Mesendoderm (in vitro differentiated cells): ENCODE measurements around the gene ACTG2.
"Not testable (repeated sequence)": the region's sequence is repeated elsewhere in the genome, so short reads cannot be mapped to it uniquely, and the experiment has no call there.

Source experiments
- DNase-seq: peaks from one replicate; pipeline ENCODE4 v3.0.0; 2013
- H2AK5ac ChIP-seq: 2 replicates; pipeline ENCODE4 v1.6.1; 2013; ENCODE audit warnings: low read length, inconsistent platforms
- H2BK120ac ChIP-seq: 2 replicates; pipeline ENCODE4 v1.6.1; 2013; ENCODE audit warnings: low read depth, mild to moderate bottlenecking, low read length, moderate library complexity, mixed read lengths
- H2BK15ac ChIP-seq: replicated peaks from 2 replicates; pipeline ENCODE4 v1.6.1; 2013; ENCODE audit warnings: low read depth, mild to moderate bottlenecking, moderate library complexity
- H2BK5ac ChIP-seq: 2 replicates; pipeline ENCODE4 v1.6.1; 2013; ENCODE audit warnings: low read length, inconsistent platforms
- H3K18ac ChIP-seq: 2 replicates; pipeline ENCODE4 v1.6.1; 2013; ENCODE audit warnings: mild to moderate bottlenecking, low read length, mixed read lengths
- H3K23ac ChIP-seq: one replicate; pipeline ENCODE4 v1.6.1; 2013; ENCODE audit warnings: low read length
- H3K27ac ChIP-seq: 2 replicates; pipeline ENCODE4 v1.5.1; 2013; ENCODE audit warnings: low read depth, mild to moderate bottlenecking, inconsistent platforms, low read length, moderate library complexity
- H3K27me3 ChIP-seq: 2 replicates; pipeline ENCODE4 v1.6.1; 2013; ENCODE audit warnings: low read length, control low read depth, mild to moderate bottlenecking, inconsistent platforms; ENCODE audit not compliant: insufficient read depth, poor library complexity
- H3K36me3 ChIP-seq: 2 replicates; pipeline ENCODE4 v1.6.1; 2013; ENCODE audit warnings: low read length, inconsistent platforms; ENCODE audit not compliant: control insufficient read depth, insufficient read depth
- H3K4ac ChIP-seq: one replicate; pipeline ENCODE4 v1.6.1; 2013; ENCODE audit warnings: low read depth, mild to moderate bottlenecking, low read length, moderate library complexity
- H3K4me1 ChIP-seq: 2 replicates; pipeline ENCODE4 v1.6.1; 2013; ENCODE audit warnings: low read depth, low read length, inconsistent platforms; ENCODE audit not compliant: control insufficient read depth
- H3K4me2 ChIP-seq: 2 replicates; pipeline ENCODE4 v1.6.1; 2013; ENCODE audit warnings: low read length
- H3K4me3 ChIP-seq: 2 replicates; pipeline ENCODE4 v1.5.1; 2013; ENCODE audit warnings: mild to moderate bottlenecking, low read length
- H3K56ac ChIP-seq: one replicate; pipeline ENCODE4 v1.6.1; 2013; ENCODE audit warnings: low read length
- H3K79me1 ChIP-seq: 2 replicates; pipeline ENCODE4 v1.6.1; 2013; ENCODE audit warnings: low read length, inconsistent platforms
- H3K79me2 ChIP-seq: 2 replicates; pipeline ENCODE4 v1.6.1; 2013; ENCODE audit warnings: mild to moderate bottlenecking, low read length; ENCODE audit not compliant: control insufficient read depth, insufficient read depth
- H3K9ac ChIP-seq: 2 replicates; pipeline ENCODE4 v1.6.1; 2013; ENCODE audit warnings: low read length, inconsistent platforms
- H4K5ac ChIP-seq: one replicate; pipeline ENCODE4 v1.6.1; 2013; ENCODE audit warnings: low read length
- H4K8ac ChIP-seq: one replicate; pipeline ENCODE4 v1.6.1; 2013; ENCODE audit warnings: low read depth, mild to moderate bottlenecking, control low read depth, low read length, moderate library complexity
- WGBS: extraction: QIAGEN DNeasy Blood & Tissue Kit; methylation state at CpG from one replicate; pipeline ENCODE4 v1.1.7; 2013; ENCODE audit warnings: low lambda C conversion rate, missing lambda C conversion rate; ENCODE audit not compliant: insufficient coverage; ENCODE audit errors: extremely low coverage; 5-methylcytosine and 5-hydroxymethylcytosine counted together

ACTG2 gene

GRCh38 chr2:73877071-73877802 is 15.6 kb upstream of the ACTG2 start:
- H3K4me2 ChIP-seq, result no peak overlapping the region
- no peak overlapping the region for H3K9ac ChIP-seq
- H2BK120ac ChIP-seq, result no peak overlapping the region
- no peaks in the 10 kb centered on the region for H3K79me1 ChIP-seq
- H3K4me3 ChIP-seq, result no peak overlapping the region
- H2AK5ac ChIP-seq, result no peak overlapping the region
- H3K4me1 ChIP-seq, result no peaks in the 10 kb centered on the region
- no peaks in the 10 kb centered on the region for H3K79me2 ChIP-seq
- no peak overlapping the region for H2BK15ac ChIP-seq
- DNase-seq, result no peak
- no peak overlapping the region for H3K23ac ChIP-seq
- H3K4ac ChIP-seq, result no peak overlapping the region
- WGBS, result no CpG with 5 or more reads among the region's 9 CpGs
- H2BK5ac ChIP-seq, result no peak overlapping the region
- no peak overlapping the region for H4K8ac ChIP-seq
- H3K36me3 ChIP-seq, result no peaks in the 10 kb centered on the region
- H3K27ac ChIP-seq, result no peak overlapping the region
- H3K56ac ChIP-seq, result no peak overlapping the region
- no peak overlapping the region for H3K18ac ChIP-seq
- no peaks in the 10 kb centered on the region for H3K27me3 ChIP-seq
- no peak overlapping the region for H4K5ac ChIP-seq

GRCh38 chr2:73877984-73878383 is 14.8 kb upstream of the ACTG2 start:
- H3K79me2 ChIP-seq, H3K4ac ChIP-seq, H3K18ac ChIP-seq, H2AK5ac ChIP-seq, H3K4me2 ChIP-seq, H3K23ac ChIP-seq, H3K79me1 ChIP-seq, H2BK120ac ChIP-seq, H3K27me3 ChIP-seq, H2BK5ac ChIP-seq, H3K27ac ChIP-seq, H3K4me1 ChIP-seq, H2BK15ac ChIP-seq, DNase-seq, H4K5ac ChIP-seq, H4K8ac ChIP-seq, H3K9ac ChIP-seq, H3K36me3 ChIP-seq, H3K56ac ChIP-seq, H3K4me3 ChIP-seq: not testable (repeated sequence)
- no CpG with 5 or more reads among the region's 5 CpGs for WGBS

DNA sequence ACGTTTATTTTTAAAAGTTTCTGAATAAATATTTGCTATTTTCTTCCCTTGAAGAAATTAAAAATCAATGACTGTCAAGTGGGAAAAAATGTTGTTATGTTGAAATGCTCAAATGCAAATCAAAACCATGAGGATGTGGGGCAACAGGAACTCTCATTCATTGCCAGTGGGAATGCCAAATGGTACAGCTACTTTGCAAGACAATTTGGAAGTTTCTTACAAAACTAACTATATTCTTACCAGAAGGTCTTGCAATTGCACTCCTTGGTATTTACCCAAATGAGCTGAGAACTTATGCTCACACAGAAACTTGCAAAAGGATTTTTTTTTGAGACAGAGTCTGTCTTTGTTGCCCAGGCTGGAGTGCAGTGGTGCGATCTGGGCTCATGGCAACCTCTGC is 7.4 kb upstream of the ACTG2 start:
- H4K8ac ChIP-seq, result no peak overlapping the region
- no peak overlapping the region for H3K4me2 ChIP-seq
- no peak overlapping the region for H2BK120ac ChIP-seq
- H3K18ac ChIP-seq, result no peak overlapping the region
- no CpG with 5 or more reads among the region's 2 CpGs for WGBS
- no peak overlapping the region for H2BK15ac ChIP-seq
- H4K5ac ChIP-seq, result no peak overlapping the region
- H3K4ac ChIP-seq, result no peak overlapping the region
- no peaks in the 10 kb centered on the region for H3K4me1 ChIP-seq
- no peaks in the 10 kb centered on the region for H3K36me3 ChIP-seq
- no peak overlapping the region for H2BK5ac ChIP-seq
- H3K56ac ChIP-seq, result no peak overlapping the region
- no peaks in the 10 kb centered on the region for H3K79me2 ChIP-seq
- no peaks in the 10 kb centered on the region for H3K79me1 ChIP-seq
- no peaks in the 10 kb centered on the region for H3K27me3 ChIP-seq
- DNase-seq, result no peak
- no peak overlapping the region for H3K27ac ChIP-seq
- no peak overlapping the region for H3K4me3 ChIP-seq
- no peak overlapping the region for H3K9ac ChIP-seq
- no peak overlapping the region for H3K23ac ChIP-seq
- H2AK5ac ChIP-seq, result no peak overlapping the region

DNA sequence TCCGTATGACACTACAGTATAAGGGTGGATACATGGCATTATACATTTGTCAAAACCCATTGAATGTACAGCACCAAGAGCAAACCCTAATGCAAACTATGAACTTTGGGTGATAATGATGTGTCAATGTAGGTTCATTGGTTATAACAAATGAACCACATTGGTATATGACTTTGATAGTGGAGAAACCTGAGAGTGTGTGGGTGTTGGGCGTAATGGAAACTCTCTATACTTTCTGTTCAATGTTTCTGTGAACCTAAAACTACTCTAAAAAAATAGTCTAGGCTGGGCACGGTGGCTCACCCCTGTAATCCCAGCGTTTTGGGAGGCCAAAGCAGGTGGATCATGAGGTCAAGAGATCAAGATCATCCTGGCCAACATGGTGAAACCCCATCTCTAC is 6.5 kb upstream of the ACTG2 start:
- Histone ChIP-seq H4K8ac (no peak overlapping the region), H3K18ac (no peak overlapping the region), H3K27ac (no peak overlapping the region), H3K79me1 (no peaks in the 10 kb centered on the region), H3K9ac (no peak overlapping the region), H2BK120ac (no peak overlapping the region), H4K5ac (no peak overlapping the region), H3K56ac (no peak overlapping the region), H3K4me1 (no peaks in the 10 kb centered on the region), H3K27me3 (no peaks in the 10 kb centered on the region), H2BK15ac (no peak overlapping the region), H2AK5ac (no peak overlapping the region), H3K4me3 (no peak overlapping the region), H3K4me2 (no peak overlapping the region), H3K23ac (no peak overlapping the region), H3K36me3 (no peaks in the 10 kb centered on the region), H3K79me2 (no peaks in the 10 kb centered on the region), H3K4ac (no peak overlapping the region), H2BK5ac (no peak overlapping the region)
- no CpG with 5 or more reads among the region's 4 CpGs for WGBS
- DNase-seq, result no peak

- not testable (repeated sequence) for H4K8ac ChIP-seq, H3K56ac ChIP-seq, DNase-seq, H2BK15ac ChIP-seq, H3K23ac ChIP-seq, H3K4me2 ChIP-seq, H3K79me2 ChIP-seq, H3K4me3 ChIP-seq, H2AK5ac ChIP-seq, H2BK120ac ChIP-seq, H3K27me3 ChIP-seq, H3K4ac ChIP-seq, H3K79me1 ChIP-seq, H3K9ac ChIP-seq, H3K36me3 ChIP-seq, H3K18ac ChIP-seq, H2BK5ac ChIP-seq, H3K27ac ChIP-seq, H4K5ac ChIP-seq, H3K4me1 ChIP-seq
- WGBS, result no CpG with 5 or more reads among the region's 11 CpGs
Measured at GRCh38 chr2:73887596-73888353, 5.0 kb upstream of the ACTG2 start.
